ENCODE data around the gene CXCL11. TPM values are rescaled to one million over a fixed set of nuclear protein-coding genes. Genes with fewer than 3 reads are reported as not detected.
"Not testable (repeated sequence)": the region's sequence is repeated elsewhere in the genome, so short reads cannot be mapped to it uniquely, and the experiment has no call there.

Gene CXCL11
- polyA plus RNA-seq, 3 donors, result 0.06 to 1.8 TPM; not detected in 1

DNA sequence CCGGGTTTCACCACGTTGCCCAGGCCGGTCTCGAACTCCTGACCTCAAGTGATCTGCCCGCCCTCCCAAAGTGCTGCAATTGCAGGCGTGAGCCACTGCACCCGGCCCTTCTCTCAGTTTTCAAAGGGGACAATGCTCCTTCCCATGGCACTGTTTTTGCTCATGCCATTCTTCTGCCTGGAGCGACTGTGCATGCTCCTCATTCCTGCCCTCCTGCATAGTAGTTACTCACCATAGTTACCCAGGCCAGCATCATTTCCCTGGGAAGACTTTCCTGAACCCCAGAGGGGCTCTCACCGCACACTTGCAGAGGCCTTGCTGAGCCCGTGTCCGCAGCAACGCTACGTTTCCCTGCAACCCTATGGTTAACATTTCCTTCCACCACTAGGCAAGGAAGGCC, 25.3 kb downstream of the CXCL11 start:
- 96 to 98% (median 96%) methylated on average over 13 of the region's 13 CpGs for WGBS, 3 donors
- H3K27ac ChIP-seq (ENCODE audit: low read depth, low read length), result no peak overlapping the region

DNA sequence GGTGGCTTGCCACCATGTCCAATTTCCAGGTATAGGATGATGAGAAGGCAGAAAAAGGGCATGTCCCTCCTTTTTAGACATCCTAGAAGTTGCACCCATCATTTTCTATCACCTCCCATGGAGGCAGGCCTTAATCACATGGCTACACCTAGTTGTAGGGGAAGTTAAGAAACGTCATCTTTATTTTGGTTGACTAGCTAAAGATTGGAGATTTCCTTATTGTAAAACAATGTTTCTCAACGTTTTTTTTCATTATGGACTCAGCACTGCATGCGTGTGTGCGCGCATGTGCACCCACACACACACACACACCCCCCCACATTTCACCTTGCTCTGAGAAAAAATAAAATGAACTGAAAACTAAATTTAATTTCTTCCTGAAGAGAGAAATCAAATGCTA, 26.6 kb downstream of the CXCL11 start:
- H3K27ac ChIP-seq (ENCODE audit: low read depth, low read length), result no peak overlapping the region
- 76 to 82% (median 79%) methylated on average over 5 of the region's 5 CpGs for WGBS, 3 donors

DNA sequence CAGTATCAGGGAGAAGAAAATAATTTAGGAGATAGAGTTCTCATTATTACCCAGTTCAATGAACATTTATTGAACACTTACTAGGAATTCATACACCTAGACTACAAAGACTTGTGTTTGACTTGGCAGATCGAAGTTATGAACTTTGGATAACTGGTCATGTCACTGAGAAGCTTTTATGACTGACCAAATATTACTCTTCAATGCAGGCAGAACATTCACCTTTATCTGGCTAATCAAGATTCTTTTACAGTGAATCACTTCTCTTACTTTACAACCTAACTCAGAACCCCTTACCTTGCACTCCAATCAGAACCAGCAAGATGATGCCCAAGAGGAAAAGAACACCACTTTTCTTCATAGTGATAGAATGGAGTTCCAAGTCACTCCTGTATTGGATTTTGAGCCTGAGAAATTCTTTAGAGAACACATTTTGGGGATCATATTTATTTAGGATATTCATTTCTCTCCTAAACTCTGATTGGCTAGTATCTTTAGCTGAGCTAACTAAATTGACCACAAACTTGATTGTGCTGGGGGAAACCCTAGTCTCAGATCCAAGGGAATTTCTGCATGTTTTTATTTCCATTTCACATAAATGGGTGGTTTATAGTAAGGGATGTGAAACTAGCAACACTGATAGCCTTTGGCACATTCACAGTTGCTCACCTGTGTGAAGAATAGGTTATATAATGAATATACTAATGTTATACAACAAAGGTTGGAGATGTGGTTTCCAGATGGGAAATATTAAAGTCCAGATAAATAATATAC, 28.6 kb downstream of the CXCL11 start, which contains the start of gene CXCL9:
Gene CXCL9, minus strand, starts transcription at position 421 of the 774 bp plus-strand sequence. Its CDS starts 60 bp downstream, at position 361.
- no peak within 1 kb of the TSS for H3K27ac ChIP-seq (ENCODE audit: low read depth, low read length)
- 38 to 83% (median 80%) methylated on average over 1 of the region's 1 CpG for WGBS, 3 donors

DNA sequence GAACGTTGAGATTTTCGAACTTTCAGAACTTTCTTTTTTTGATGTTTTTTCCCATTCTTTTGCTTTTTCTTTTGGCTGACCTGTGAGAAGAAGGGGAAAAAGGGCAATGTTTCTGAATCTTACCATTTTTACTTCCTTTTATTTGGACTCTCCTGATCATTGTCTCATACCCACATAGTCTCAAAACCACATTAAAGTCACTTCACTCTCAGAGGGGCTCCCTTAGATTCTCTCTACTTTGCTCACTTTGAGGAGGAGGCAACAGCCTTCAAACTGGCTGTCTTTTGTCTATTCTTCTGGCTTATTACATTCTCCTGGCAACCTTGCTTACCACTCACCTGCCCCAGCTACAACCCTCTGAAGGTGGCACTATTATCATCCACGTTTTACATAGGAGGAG, 32.2 kb downstream of the CXCL11 start:
- no peak overlapping the region for H3K27ac ChIP-seq (ENCODE audit: low read depth, low read length)
- 78 to 86% (median 85%) methylated on average over 3 of the region's 3 CpGs for WGBS, 3 donors

DNA sequence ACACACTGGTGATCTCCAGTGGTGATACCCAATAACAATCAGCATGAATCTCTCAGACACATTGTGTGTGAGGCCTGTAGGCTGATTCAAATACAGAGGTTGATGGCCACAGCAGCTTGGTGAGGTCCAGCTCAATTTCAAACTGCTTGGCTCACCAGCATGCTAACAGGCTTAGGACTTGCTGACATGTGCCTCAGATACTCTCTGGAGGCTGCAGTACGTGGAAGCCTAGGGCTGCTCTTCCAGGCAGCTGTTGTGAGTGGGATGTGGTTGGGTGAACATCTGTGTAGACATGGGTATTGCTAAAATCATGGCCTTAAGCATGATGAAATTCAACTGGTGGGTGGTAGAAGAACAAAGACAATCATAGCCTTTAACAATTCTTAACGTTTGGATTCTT, 32.8 kb downstream of the CXCL11 start:
- WGBS, 3 donors, result 45 to 78% (median 45%) methylated on average over 2 of the region's 2 CpGs

DNA sequence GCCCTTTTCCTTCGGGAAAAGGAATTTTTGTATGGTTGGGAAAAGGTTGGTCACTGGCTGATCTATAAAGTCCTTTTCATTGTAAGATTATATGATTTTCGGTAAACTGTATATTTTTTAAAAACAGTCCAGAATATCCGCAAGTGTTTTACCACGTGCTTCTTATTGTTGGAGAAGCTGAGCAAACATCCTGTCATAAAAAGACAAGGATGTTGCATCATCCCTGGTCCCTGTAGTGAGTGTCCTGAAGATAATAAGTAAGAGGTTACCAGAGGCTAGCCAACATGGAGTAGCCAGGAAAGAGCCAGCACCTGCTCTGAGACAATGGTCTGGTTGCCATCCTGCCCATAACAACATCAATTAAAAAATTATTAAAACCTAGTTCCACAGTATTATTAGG, 33.7 kb downstream of the CXCL11 start:
- no peak overlapping the region for H3K27ac ChIP-seq (ENCODE audit: low read depth, low read length)
- 52 to 81% (median 54%) methylated on average over 4 of the region's 4 CpGs for WGBS, 3 donors

More for the DNA sequence above, 32.8 kb downstream of the CXCL11 start:
- H3K27ac ChIP-seq (ENCODE audit: low read depth, low read length), result no peak overlapping the region

DNA sequence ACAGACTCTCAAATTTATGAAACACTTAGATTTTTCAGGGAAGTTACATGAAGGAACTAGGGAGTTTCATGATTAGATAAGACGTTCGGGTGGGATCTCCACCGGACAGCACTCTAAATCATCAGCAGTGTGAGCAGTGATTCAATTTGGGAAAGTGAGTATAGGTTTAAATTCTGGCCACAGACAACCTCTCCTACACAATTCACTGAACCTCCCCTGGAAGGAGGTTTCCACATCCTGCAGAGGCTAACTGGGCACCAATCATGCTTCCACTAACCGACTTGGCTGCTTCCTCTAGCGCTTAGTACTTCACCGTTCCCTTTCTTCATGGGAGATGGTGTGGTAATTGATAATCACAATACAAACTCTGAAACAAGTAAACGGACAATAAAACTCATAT, 34.2 kb downstream of the CXCL11 start:
- no peak overlapping the region for H3K27ac ChIP-seq (ENCODE audit: low read depth, low read length)
- 51 to 77% (median 58%) methylated on average over 7 of the region's 7 CpGs for WGBS, 3 donors

DNA sequence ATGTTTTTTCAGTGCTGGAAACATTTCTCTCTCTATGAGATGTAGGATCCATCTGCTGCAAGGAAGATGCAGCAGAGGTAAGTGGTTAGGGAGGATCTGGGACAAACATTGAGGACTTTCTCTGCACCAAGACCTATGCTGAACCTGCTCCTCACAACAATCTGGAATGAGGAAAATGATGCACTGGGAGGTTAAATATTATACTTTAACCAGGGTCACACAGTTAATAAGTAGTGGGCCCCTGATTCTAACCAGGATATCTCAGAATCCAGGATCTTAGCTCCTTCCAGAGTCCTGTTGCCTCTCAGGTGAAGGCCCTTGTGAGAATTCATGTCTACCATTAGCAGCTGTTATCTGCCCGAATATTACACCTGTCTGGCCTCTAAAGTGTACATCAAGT, 35.6 kb downstream of the CXCL11 start:
- no peak overlapping the region for H3K27ac ChIP-seq (ENCODE audit: low read depth, low read length)
- WGBS, 3 donors, result 70 to 97% (median 90%) methylated on average over 1 of the region's 1 CpG

DNA sequence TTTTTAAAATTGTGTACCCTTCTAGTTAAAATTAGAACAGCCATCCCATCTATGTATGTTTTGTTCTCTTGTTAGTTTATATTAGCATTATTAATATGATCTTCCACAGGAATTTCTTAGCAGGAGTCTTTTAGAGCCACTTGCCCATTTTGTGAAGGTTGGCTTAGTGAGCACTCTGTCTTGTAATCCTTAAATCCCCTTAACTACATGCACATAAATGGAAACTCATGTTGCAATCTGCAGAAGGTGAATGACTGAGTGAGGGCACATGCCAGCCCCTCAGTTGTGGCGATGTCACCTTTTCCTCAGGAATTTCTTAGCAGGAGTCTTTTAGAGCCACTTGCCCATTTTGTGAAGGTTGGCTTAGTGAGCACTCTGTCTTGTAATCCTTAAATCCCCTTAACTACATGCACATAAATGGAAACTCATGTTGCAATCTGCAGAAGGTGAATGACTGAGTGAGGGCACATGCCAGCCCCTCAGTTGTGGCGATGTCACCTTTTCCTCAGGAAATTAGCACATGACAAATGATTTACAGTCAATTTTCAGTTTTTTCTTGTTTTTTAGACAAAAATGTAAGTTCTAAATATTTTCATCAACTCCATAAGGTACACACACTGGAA, 37.2 kb downstream of the CXCL11 start:
- WGBS, 3 donors, result 72 to 89% (median 79%) methylated on average over 2 of the region's 2 CpGs
- not testable (repeated sequence) for H3K27ac ChIP-seq (ENCODE audit: low read depth, low read length)

DNA sequence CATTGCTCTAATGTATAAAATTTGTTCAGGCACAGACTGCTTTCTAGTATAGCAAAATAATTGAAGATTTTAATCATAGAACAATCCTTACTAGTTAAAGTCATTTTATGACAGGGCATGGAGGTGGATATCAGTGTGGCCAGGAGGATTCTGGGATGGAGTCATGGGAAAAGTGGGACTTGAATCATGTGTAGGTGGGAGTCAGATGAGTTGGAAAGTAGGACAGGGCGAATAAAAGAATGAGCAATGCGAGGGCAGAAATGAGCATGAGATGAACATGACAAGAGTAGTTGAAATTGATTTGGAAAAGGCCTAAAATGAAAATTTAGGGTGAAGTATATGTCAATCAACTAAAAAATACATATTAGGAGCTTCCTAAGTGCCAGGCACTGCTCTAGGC, 37.9 kb downstream of the CXCL11 start:
- H3K27ac ChIP-seq (ENCODE audit: low read depth, low read length), result no peak overlapping the region
- 78 to 92% (median 91%) methylated on average over 2 of the region's 2 CpGs for WGBS, 3 donors

DNA sequence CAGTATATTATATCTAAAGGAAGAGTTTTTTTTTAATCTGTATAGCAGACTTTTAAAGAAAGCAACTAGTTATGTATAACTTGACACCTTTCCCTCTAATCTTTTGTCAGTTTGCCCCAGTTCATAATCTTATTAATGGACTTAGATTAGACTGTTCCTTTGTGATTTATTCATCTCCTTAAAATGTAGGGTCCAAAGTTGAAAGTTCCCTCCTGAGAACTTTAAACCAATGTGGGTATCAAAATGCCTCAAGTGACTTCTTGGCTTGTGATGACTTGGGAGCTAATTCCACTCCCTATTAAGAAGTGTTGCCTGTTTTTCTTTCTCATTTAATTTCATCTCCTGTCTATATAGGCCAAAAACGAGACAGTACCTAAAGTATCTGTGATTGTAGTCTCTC, 38.8 kb downstream of the CXCL11 start:
- no peak overlapping the region for H3K27ac ChIP-seq (ENCODE audit: low read depth, low read length)
- WGBS, 3 donors, result 51 to 76% (median 76%) methylated on average over 1 of the region's 1 CpG

DNA sequence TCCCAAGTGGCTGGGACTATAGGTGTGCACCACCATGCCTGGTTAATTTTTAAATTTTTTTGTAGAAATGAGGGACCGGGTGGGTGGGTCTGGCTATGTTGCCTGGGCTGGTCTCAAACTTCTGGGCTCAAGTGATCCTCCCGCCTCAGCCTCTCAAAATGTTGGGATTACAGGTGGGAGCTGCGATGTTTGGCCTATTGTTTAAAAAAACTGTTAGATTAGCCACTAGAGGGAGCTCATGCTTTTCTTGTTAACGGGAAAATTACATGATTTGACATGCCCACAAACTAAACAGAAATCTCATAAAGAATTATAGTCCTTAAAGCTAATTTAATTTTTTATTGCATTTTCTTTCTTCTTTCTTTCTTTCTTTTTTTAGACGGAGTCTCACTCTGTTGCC, 40.1 kb downstream of the CXCL11 start:
- 8 to 14% (median 12%) methylated on average over 5 of the region's 5 CpGs for WGBS, 3 donors
- no peak overlapping the region for H3K27ac ChIP-seq (ENCODE audit: low read depth, low read length)

DNA sequence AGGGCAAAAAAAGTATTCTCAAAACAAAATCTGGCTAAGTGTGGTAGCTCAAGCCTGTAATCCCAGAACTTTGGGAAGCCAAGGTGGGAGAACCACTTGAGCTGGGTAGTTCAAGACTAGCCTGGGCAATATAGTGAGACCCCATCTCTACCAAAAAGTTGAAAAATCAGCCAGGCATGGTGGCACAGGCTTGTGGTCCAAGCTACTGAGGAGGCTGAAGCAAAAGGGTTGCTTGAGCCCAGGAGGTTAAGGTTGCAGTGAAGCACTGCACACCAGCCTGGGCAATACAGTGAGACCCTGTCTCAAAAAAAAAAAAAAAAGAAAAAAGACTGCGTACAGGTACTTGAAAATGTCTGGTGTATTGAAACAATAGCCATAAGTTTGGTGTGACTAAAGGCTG, 43.4 kb downstream of the CXCL11 start:
- 82 to 93% (median 93%) methylated on average over 1 of the region's 1 CpG for WGBS, 3 donors
- H3K27ac ChIP-seq (ENCODE audit: low read depth, low read length), result no peak overlapping the region

DNA sequence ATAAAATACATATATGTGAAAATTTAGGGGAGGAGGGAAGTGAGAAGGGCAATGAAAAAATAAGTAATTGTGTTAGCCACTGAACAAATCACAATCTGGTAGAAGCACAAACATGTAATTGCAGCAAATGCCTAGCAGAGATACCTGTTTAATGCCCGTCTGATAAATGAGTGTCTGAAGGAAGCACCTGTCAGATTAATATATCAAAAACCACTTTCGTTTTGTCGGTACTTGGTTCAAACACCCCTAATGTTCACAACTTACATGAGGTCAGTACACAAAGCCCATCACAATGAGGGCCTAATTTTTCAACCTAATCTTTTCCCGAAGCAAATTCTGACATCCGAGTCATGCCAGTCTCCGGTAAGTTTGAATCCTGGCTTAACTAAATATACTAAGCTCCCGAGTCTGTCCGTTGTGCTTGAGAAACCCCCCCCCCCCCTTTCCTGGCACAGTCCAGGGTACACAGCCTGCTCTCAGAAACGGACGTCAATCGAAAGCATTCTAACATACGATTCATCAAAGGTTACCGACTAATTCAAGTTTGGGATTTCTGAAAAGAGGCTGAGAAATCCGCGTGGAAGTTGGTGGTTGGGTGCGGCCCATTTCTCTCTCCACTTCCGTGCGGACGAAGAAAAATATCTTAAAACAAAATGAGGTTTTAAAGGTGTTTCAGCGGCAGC, 45.9 kb downstream of the CXCL11 start:
- H3K27ac ChIP-seq (ENCODE audit: low read depth, low read length), result no peak overlapping the region
- WGBS, 3 donors, result 0 to 1% (median 1%) methylated on average over 20 of the region's 20 CpGs

DNA sequence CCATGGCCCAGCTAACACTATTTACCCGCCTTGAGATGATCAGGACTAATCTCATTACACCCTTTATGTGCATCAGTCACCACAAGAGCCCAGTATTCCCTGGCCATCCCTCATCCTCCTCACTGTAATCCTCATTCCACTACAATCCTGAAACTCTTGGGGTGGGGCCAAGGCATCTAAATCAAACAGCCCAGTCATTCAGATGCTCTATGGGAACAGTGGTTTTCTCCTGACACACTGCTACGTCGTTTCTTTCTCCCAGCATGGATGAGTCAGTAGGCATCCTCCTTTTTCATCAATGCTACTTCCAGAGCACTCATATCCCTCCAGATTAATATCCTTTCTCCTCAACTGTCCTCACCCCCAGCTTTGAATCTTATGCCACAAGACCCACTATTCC, 50.8 kb downstream of the CXCL11 start:
- no peak overlapping the region for H3K27ac ChIP-seq (ENCODE audit: low read depth, low read length)
- WGBS, 3 donors, result 72 to 85% (median 84%) methylated on average over 3 of the region's 3 CpGs

Other genes starting within 250 kb of the CXCL11 start
- not detected for gene PPEF2, start 133.6 kb downstream of the CXCL11 start, polyA plus RNA-seq
- gene NAAA, start 95.1 kb downstream of the CXCL11 start, polyA plus RNA-seq, result 10 to 100 TPM in 2 of 3 donors, 1 to 10 TPM in 1; 8.0 to 23.8 (median 11.2) TPM
- gene SDAD1, start 45.1 kb downstream of the CXCL11 start, polyA plus RNA-seq, result 10 to 100 TPM; 12.4 to 17.4 (median 15.1) TPM
- under 1 TPM in 2 of 3 donors, not detected in 1; 0.14 to 0.24 TPM for gene CXCL9, start 28.6 kb downstream of the CXCL11 start, polyA plus RNA-seq
- gene CXCL10, start 12.6 kb downstream of the CXCL11 start, polyA plus RNA-seq, result under 1 TPM; 0.34 to 0.51 (median 0.45) TPM
- under 1 TPM in 2 of 3 donors, not detected in 1; 0.15 to 0.63 TPM for gene ART3, start 38.6 kb upstream of the CXCL11 start, polyA plus RNA-seq
- gene NUP54, start 112.3 kb upstream of the CXCL11 start, polyA plus RNA-seq, result 10 to 100 TPM; 14.0 to 29.8 (median 20.7) TPM
- 10 to 100 TPM; 38.5 to 64.8 (median 63.9) TPM for gene SCARB2, start 177.8 kb upstream of the CXCL11 start, polyA plus RNA-seq
- 1 to 10 TPM; 3.3 to 9.0 (median 8.4) TPM for gene FAM47E, start 215.7 kb upstream of the CXCL11 start, polyA plus RNA-seq